ENCODE measurements around the gene FEZF1.

FEZF1 gene

GRCh38 chr7:122306320-122307227, 2.0 kb upstream of the FEZF1 start:
- Histone ChIP-seq H3K27ac (ENCODE audit: low read depth, low read length) (no peak overlapping the region), H3K27me3 (ENCODE audit: control insufficient read depth in 1 of 2, insufficient read depth in 2 of 2, low read length in 2 of 2) (peaks cover 94 to 100% of the 10 kb centered on the region in 2 donors), H3K4me1 (ENCODE audit: insufficient read depth, low read length) (peaks cover 13% of the 10 kb centered on the region), H3K9me3 (ENCODE audit: low read length) (no peaks in the 10 kb centered on the region), H3K4me3 (ENCODE audit: low read depth in 1 of 2, low read length in 2 of 2) (peak overlapping the region; percentile 4 to 14), H3K9ac (ENCODE audit: low read length) (no peak overlapping the region), H3K36me3 (ENCODE audit: insufficient read depth, low read length) (no peaks in the 10 kb centered on the region)

GRCh38 chr7:122305475-122306319, 1.1 kb upstream of the FEZF1 start:
- Histone ChIP-seq H3K36me3 (ENCODE audit: insufficient read depth, low read length) (no peaks in the 10 kb centered on the region), H3K27me3 (ENCODE audit: control insufficient read depth in 1 of 2, insufficient read depth in 2 of 2, low read length in 2 of 2) (peaks cover 93 to 100% of the 10 kb centered on the region in 2 donors), H3K4me1 (ENCODE audit: insufficient read depth, low read length) (peaks cover 15% of the 10 kb centered on the region), H3K9ac (ENCODE audit: low read length) (no peak overlapping the region), H3K9me3 (ENCODE audit: low read length) (no peaks in the 10 kb centered on the region), H3K27ac (ENCODE audit: low read depth, low read length) (no peak overlapping the region), H3K4me3 (ENCODE audit: low read depth in 1 of 2, low read length in 2 of 2) (peak overlapping the region in 1 of 2 donors; percentile 14)

GRCh38 chr7:122304996-122305421, 459 bp upstream of the FEZF1 start:
- no peak overlapping the region for H3K4me3 ChIP-seq (ENCODE audit: low read depth in 1 of 2, low read length in 2 of 2)
- H3K27ac ChIP-seq (ENCODE audit: low read depth, low read length) = no peak overlapping the region

GRCh38 chr7:122303531-122304318, 825 bp downstream of the FEZF1 start:
- H3K36me3 ChIP-seq (ENCODE audit: insufficient read depth, low read length) = no peaks in the 10 kb centered on the region
- H3K9ac ChIP-seq (ENCODE audit: low read length) = no peak overlapping the region
- H3K4me1 ChIP-seq (ENCODE audit: insufficient read depth, low read length) = peaks cover 22% of the 10 kb centered on the region
- H3K27me3 ChIP-seq (ENCODE audit: control insufficient read depth in 1 of 2, insufficient read depth in 2 of 2, low read length in 2 of 2) = peaks cover 93 to 100% of the 10 kb centered on the region in 2 donors
- H3K4me3 ChIP-seq (ENCODE audit: low read depth in 1 of 2, low read length in 2 of 2) = no peak overlapping the region
- H3K27ac ChIP-seq (ENCODE audit: low read depth, low read length) = no peak overlapping the region
- no peaks in the 10 kb centered on the region for H3K9me3 ChIP-seq (ENCODE audit: low read length)

More at GRCh38 chr7:122304996-122305421, 459 bp upstream of the FEZF1 start:
- H3K27me3 ChIP-seq (ENCODE audit: control insufficient read depth in 1 of 2, insufficient read depth in 2 of 2, low read length in 2 of 2) = peaks cover 95 to 100% of the 10 kb centered on the region in 2 donors
- H3K9me3 ChIP-seq (ENCODE audit: low read length) = no peaks in the 10 kb centered on the region
- no peaks in the 10 kb centered on the region for H3K36me3 ChIP-seq (ENCODE audit: insufficient read depth, low read length)
- H3K9ac ChIP-seq (ENCODE audit: low read length) = no peak overlapping the region
- peaks cover 18% of the 10 kb centered on the region for H3K4me1 ChIP-seq (ENCODE audit: insufficient read depth, low read length)

- H3K9me3 ChIP-seq (ENCODE audit: low read length) = no peaks in the 10 kb centered on the region
- no peak overlapping the region for H3K9ac ChIP-seq (ENCODE audit: low read length)
- peaks cover 89 to 93% of the 10 kb centered on the region in 2 donors for H3K27me3 ChIP-seq (ENCODE audit: control insufficient read depth in 1 of 2, insufficient read depth in 2 of 2, low read length in 2 of 2)
- no peaks in the 10 kb centered on the region for H3K36me3 ChIP-seq (ENCODE audit: insufficient read depth, low read length)
- peaks cover 22% of the 10 kb centered on the region for H3K4me1 ChIP-seq (ENCODE audit: insufficient read depth, low read length)
- no peak overlapping the region for H3K4me3 ChIP-seq (ENCODE audit: low read depth in 1 of 2, low read length in 2 of 2)
- H3K27ac ChIP-seq (ENCODE audit: low read depth, low read length) = no peak overlapping the region
Measured at GRCh38 chr7:122302761-122303530, 1.6 kb downstream of the FEZF1 start.

GRCh38 chr7:122301858-122302760, 2.4 kb downstream of the FEZF1 start:
- Histone ChIP-seq H3K27me3 (ENCODE audit: control insufficient read depth in 1 of 2, insufficient read depth in 2 of 2, low read length in 2 of 2) (peaks cover 82 to 85% of the 10 kb centered on the region in 2 donors), H3K4me1 (ENCODE audit: insufficient read depth, low read length) (peaks cover 22% of the 10 kb centered on the region), H3K4me3 (ENCODE audit: low read depth in 1 of 2, low read length in 2 of 2) (no peak overlapping the region), H3K9me3 (ENCODE audit: low read length) (no peaks in the 10 kb centered on the region), H3K27ac (ENCODE audit: low read depth, low read length) (no peak overlapping the region), H3K9ac (ENCODE audit: low read length) (no peak overlapping the region), H3K36me3 (ENCODE audit: insufficient read depth, low read length) (no peaks in the 10 kb centered on the region)

- H3K36me3 ChIP-seq (ENCODE audit: insufficient read depth, low read length) = no peaks in the 10 kb centered on the region
- no peak overlapping the region for H3K27ac ChIP-seq (ENCODE audit: low read depth, low read length)
- peaks cover 73 to 76% of the 10 kb centered on the region in 2 donors for H3K27me3 ChIP-seq (ENCODE audit: control insufficient read depth in 1 of 2, insufficient read depth in 2 of 2, low read length in 2 of 2)
- H3K9me3 ChIP-seq (ENCODE audit: low read length) = no peaks in the 10 kb centered on the region
- peaks cover 22% of the 10 kb centered on the region for H3K4me1 ChIP-seq (ENCODE audit: insufficient read depth, low read length)
- peak overlapping the region in 1 of 2 donors; percentile 5 for H3K4me3 ChIP-seq (ENCODE audit: low read depth in 1 of 2, low read length in 2 of 2)
- no peak overlapping the region for H3K9ac ChIP-seq (ENCODE audit: low read length)
Measured at GRCh38 chr7:122300956-122301833, 3.4 kb downstream of the FEZF1 start.

- H3K4me1 ChIP-seq (ENCODE audit: insufficient read depth, low read length) = peaks cover 19% of the 10 kb centered on the region
- no peak overlapping the region for H3K27ac ChIP-seq (ENCODE audit: low read depth, low read length)
- H3K36me3 ChIP-seq (ENCODE audit: insufficient read depth, low read length) = no peaks in the 10 kb centered on the region
- H3K9ac ChIP-seq (ENCODE audit: low read length) = no peak overlapping the region
- peak overlapping the region in 1 of 2 donors; percentile 5 for H3K4me3 ChIP-seq (ENCODE audit: low read depth in 1 of 2, low read length in 2 of 2)
- H3K27me3 ChIP-seq (ENCODE audit: control insufficient read depth in 1 of 2, insufficient read depth in 2 of 2, low read length in 2 of 2) = peaks cover 66 to 67% of the 10 kb centered on the region in 2 donors
- H3K9me3 ChIP-seq (ENCODE audit: low read length) = no peaks in the 10 kb centered on the region
Measured at GRCh38 chr7:122300211-122300932, 4.2 kb downstream of the FEZF1 start.

All from muscle layer of colon (tissue), 2 donors.